Stimulated activated CD4-positive, alpha-beta T cell treated with anti-CD3 and anti-CD28 coated beads, TNF-alpha, amount 100 ng/mL, for 24 hours (primary cell): Measurements from ENCODE around the gene NOL4.
"Not testable (repeated sequence)": the region's sequence is repeated elsewhere in the genome, so short reads cannot be mapped to it uniquely, and the experiment has no call there.

Experiments
- DNase-seq, 3 experiments: peaks; one replicate each; pipeline ENCODE4 v3.0.0-alpha.2; 2020; ENCODE audit warnings: low read depth in 3 of 3

The NOL4 gene, protein sequence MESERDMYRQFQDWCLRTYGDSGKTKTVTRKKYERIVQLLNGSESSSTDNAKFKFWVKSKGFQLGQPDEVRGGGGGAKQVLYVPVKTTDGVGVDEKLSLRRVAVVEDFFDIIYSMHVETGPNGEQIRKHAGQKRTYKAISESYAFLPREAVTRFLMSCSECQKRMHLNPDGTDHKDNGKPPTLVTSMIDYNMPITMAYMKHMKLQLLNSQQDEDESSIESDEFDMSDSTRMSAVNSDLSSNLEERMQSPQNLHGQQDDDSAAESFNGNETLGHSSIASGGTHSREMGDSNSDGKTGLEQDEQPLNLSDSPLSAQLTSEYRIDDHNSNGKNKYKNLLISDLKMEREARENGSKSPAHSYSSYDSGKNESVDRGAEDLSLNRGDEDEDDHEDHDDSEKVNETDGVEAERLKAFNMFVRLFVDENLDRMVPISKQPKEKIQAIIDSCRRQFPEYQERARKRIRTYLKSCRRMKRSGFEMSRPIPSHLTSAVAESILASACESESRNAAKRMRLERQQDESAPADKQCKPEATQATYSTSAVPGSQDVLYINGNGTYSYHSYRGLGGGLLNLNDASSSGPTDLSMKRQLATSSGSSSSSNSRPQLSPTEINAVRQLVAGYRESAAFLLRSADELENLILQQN

DNA sequence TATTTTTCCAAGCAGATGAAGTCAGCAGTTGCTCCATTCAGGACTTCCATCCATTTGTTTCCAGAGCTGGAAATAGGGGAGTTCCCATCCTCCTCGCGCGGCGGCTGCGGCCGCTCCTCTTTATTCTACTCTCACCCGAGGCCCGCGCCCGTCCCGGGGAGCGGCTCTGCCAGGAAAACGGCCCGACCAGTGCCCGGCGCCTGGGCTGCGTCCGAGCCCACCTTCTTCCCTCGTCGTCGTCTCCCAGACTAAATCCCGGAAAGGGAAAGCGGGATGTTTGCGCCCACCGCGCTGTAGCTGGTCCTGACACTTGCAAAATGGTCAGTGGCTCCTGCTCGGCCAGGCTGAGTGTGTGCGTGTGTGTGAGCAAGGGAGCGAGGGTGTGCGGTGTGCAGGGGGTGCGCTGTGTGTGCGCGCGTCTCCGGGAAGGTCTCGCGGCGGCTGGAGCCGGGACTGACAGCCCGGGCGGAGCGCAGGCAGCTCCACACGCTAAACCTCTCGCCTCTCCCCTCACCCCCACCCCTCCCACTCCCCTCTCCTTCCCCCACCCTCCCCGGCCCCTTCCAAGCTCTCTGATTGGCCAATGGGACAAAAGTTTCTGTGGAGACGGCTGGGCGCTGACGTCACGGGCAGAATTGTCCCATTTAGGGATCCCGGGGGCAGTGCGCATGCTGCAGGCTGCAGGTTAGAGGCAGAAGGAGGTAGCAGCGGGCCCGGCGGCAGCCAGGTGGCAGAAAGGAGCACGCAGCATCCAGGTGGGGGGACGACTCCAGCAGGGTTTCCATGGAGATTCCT lies at the start of gene NOL4:
Gene NOL4 (minus strand): TSS at position 491 of the 795 bp plus-strand sequence. CDS start 1,660 bp downstream, outside the sequence.
- DNase-seq = no peak

DNA sequence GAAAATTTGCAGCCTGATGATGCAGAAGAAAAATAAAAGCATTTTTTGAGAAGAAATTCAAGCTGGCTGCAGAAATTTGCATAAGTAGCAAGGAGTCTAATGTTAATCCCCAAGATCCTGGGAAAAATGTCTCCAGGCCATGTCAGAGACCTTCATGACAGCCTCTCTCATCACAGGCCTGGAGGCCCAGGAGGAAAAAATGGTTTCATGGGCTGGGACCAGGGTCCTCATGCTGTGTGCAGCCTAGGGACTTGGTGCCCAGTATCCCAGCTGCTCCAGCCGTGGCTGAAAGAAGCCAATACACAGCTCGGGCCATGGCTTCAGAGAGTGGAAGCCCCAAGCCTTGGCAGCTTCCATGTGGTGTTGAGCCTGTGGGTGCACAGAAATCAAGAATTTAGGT lies 41.3 kb upstream of the NOL4 start:
- not testable (repeated sequence) for DNase-seq

DNA sequence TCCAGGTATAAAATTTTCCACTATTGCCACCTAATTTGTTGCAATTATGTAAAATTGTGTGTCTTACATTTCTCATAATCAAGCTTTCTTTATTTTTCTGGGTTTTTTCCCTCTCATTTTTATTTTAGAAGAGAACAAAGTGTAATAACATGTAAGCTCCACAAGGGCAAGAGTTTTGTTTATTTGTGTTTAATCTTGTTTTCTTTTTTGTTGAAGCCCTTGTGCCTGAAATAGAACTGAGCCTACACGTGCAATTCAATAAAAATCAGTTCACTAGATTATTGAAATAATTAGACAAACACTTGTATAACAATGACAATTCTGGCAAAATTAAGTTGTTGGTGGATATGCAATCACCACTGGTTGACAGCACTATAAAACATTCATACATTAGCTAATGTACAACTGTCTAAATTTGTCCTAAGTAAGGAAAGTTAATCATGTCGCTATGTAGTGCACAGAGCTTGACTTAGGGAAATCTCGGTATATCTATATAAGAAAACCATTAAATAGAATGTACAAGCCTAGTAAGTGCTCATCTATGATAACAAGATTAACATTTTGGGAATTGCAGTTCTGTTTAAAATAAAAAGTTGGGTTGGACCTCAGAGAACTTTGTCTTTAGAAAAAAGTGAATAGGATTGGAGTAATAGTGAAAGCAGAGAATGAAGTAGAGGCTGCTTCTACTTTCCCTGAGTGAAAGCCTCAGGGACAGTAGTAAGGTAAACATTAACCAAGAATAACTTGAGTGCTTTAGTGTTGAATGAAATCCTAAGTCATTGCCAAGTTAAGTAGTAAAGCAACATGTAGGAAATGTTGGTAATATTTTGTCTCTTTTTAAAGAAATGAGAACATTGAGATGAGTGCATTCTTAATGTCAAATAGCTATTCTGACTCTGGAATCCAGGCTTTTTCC lies 37.4 kb upstream of the NOL4 start:
- DNase-seq = no peak

DNA sequence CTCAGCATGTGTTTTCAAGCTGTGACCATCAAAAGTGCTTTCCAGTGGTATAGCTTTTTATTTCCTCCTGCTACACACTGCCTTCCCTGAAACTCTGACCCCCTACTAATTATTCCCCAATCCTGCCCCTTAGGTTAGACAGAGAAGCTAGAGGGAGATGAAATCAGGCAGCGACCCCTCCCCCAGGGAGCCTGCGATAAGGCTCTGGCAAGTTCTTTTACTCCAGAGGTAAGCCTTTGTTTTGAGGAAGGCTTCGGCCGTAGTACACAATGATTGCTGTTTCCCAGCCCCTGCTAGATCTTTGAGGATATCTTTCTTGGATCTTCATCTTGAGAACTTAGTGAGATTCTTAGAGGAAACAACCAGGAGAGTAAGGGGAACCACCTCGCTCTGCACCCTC lies 33.5 kb upstream of the NOL4 start:
- no peak for DNase-seq

DNA sequence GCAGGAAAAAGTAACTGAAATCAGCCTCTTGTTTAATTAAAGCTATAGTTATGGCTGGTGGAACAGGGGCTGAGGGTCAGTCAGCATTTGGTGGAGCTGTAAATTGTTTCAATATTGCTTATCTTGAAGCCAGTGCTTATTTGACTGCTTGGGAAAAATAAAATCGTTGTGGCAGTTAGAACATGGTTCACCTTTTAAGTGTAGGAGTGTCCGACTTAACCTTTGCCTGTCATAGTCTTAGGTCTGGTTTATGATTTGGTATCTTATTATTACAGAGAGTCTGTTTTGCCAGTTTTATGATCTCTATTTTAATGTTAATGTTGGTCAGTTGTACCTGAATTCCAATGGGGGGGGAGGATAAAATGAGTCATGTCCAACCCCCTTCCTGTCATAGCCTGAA lies 27.2 kb upstream of the NOL4 start:
- no peak for DNase-seq

DNA sequence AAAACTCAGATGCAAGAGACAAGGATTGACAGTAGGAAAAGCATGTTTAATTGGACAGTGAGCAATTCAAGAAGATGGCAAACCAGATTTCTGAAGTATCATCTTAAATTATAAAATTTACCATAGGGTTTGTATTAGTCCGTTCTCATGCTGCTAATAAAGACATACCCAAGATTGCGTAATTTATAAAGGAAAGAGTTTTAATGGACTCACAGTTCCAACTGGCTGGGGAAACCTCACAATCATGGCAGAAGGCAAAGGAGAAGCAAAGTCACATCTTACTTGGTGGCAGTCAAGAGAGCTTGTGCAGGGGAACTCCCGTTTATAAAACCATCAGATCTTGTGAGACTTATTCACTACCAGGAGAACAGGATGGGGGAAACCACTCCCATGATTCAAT lies 24.0 kb upstream of the NOL4 start:
- no peak for DNase-seq

DNA sequence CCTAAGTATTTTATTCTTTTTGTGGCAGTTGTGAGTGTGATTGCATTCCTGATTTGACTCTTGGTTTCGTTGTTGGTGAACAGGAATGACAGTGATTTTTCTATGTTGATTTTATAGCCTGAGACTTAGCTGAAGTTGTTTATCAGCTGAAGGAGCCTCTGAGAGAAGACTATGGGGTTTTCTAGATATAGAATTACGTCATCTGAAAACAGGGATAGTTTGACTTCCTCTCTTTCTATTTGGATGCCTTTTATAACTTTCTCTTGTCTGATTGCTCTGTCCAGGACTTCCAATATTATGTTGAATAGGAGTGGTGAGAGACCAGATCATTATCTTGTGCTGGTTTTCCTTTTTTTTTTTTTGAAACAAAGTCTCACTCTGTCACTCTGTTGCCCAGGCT lies 18.0 kb upstream of the NOL4 start:
- no peak for DNase-seq

DNA sequence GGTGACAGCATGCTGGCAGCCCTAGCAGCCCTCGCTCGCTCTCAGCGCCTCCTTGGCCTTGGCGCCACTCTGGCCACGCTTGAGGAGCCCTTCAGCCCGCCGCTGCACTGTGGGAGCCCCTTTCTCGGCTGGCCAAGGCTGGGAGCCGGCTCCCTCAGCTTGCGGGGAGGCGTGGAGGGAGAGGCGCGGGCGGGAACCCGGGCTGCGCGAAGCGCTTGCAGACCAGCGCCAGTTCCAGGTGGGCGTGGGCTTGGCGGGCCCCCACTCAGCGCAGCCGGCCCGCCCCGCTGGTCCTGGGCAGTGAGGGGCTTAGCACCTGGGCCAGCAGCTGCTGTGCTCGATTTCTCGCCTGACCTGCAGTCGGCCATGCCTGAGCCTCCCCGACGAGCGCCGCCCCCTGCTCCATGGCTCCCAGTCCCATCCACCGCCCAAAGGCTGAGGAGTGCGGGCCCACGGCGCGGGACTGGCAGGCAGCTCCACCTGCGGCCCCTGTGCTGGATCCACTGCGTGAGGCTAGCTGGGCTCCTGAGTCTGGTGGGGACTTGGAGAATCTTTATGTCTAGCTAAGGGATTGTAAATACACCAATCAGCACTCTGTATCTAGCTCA lies 9.2 kb upstream of the NOL4 start:
- DNase-seq = not testable (repeated sequence)

DNA sequence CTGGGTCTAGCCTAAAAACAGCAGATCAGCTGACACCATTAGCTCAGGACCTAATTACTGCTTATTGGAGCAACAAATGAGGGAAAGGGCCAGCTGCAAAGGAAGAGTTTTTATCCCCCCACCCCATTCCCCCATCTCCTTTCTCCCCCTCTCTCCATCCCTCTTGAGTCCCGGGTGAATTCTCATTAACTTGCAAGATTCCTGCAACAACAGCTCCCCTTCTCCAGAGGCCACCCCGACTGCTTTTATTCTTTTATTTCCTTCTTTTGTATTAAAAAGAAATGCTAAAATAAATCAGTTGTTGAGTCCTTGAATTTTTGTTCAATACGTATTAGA lies 473 bp upstream of the NOL4 start:
- DNase-seq = no peak

DNA sequence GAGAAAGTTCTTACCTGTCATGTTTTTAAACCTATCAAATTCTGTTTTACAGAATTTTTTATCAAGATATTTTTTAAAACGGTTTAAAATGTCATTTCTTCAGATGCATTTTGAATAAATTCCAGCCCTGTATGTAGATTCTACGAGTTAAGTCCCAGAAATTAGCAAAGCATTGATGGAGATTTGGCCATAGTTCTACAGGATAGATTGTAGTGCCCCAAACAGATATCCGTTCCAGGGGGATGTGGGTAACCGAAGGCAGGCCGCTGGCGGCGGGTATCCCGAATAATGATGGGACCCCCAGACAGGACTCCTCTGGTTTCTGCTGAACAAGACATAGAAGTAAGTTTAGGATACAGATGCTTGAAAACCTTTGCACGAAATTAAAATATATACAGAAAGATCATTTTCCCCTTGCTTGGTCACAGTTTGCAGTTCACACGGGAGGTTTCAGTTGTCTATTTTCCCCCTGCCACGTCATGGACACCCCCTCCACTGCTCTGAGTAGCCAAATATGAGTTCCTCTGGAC lies 755 bp downstream of the NOL4 start:
- DNase-seq = no peak

DNA sequence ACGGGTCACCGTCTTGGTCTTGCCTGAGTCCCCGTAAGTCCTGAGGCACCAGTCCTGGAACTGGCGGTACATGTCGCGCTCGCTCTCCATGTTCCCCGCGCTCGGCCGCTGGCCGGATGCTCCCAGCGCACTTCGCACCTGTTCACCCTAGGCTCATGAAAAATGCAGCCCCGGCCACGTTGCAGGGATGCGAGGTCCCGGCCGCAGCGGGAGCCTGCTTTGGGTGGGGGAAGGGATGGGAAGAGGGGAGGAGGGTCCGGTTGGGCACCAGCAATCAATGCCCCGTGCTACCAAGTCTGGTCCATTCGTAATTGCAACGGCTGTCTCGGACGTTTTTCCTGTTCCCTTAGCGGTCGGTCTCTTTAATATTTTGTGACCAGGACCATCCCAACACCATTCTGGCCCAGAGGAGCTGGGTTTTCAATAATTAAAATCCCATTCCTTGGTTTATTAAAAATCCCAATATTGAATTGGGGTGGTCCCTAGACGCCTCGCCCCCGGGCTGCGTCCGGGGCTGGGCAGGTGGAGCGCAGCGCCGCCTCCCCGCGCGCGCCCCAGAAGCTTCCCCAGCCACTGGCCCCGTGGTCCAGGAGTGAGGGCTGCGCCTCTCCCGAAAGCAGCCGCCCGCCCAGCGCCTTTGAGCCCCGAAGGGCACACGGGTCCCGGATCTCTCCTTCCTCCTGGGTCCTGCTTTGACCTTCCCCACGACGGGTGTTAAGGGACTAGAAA lies 1.4 kb downstream of the NOL4 start:
- DNase-seq = no peak

DNA sequence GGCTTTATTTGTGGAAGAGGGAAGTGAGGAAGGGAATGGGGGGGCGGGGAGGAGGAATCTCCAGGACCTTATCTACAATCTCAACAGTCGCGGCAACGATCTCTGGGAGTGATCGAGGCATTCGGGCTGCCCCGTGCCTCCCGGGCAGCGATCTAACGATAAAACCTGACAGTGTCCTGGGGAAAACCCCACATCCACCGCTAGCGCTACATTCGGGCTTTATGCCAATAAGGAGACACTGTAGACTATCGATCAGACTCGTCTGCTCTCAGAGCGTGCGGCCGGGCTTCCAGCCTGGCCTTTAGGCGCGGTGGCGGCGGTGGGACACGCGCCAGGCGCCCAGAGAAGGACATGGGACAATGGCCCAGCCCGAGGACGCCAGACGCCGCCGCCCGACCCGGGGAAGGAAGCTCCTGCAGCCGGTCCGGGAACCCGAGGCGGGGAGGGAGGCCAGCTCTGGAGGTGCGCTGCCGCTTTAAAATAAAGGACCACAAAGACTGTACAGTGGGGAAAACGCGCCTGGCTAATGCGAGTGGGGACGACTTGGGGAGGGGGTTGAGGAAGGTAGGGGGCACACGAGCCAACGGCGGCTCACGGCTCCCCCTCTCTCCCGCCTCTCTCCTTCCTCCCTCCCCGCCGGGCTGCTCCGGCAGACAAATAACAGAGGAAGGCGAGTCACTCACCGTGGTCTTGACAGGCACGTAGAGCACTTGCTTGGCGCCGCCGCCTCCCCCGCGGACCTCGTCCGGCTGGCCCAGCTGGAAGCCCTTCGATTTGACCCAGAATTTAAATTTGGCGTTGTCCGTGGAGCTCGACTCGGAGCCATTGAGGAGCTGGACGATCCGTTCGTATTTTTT lies 2.2 kb downstream of the NOL4 start:
- no peak for DNase-seq

DNA sequence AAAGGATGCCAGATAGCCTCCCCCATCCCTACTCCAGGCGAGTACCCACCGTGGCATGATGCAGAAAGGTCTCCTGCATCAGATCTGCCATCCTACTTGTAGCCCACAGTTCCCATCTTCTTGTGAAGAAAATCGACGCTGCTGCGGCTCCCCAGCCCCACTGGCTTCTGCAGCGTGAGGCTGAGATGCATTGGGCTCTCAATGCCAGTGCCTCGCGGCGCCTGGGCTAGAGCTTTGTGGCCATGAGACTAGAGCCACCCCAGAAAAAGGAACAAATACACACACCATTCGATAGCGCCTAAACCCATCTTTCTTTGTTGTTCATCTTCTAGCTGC lies 2.8 kb downstream of the NOL4 start:
- no peak for DNase-seq

DNA sequence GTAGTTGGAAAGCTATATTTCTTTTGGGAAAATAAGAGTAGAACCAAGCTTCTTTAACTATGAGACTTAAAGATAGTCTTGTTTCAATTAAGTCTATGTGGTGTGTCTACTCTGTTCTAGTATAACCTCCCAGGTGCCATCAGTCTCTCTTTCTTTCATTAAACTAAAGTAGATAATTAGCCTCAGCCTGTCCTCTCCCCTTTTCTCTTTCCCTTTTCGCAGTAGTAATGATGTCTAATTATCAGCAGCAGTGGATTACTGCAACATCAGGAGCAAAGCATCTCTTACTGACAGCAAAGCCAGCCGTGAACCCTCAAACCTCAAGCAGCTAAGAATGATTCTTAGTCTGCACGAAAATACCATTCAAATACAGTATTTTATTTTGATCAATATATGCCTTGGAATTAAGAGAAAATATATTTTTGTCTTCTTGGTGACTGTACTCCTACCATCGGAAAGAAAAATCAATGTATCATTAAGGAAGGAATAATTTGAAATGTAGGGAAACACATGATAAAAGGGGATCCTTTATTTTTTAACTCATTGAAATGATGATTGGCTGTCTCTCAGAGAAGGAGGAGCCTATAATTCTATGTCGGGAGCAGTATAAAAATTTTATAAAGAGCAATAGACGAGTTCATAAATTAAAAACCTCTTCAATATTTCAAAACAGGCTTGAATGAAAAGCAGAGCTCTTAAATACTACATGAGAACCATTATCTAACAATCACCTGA lies 4.5 kb downstream of the NOL4 start:
- DNase-seq = no peak

DNA sequence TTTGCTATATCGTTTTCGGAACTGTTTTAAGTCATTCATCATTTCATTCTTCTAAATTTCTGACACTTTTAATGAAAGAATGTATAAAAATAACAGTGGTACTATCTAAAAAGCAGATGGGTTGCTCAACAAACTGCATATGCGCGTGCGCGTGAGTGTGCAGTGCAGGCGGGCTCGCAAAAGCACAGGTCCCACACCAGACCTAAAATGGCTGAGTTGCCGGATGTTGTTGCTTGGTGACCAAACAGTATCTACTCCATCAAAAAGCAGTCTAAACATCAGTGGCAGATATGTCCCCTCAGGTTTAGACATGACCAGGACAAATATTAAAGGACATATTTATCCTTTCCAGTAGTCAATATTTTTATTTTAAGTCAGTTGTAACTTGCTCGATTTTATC lies 5.1 kb downstream of the NOL4 start:
- no peak for DNase-seq

DNA sequence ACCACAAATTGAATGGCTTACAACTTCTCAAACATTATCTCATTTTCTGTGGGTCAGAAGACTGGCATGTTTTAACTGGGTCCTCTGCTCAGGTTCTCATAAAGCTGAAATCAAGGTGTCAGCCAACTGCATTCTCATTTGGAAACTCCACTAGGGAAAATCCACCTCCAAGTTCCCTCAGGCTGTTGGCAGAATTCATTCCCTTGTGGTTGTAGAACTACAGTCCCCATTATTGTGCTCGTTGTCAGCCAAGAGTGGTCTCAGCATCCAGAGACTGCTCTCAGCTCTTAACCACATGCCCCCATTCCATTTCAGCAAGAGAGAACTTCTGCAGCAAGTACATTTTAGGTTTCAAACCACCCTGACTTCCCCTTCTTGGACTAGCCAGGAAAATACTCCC lies 12.2 kb downstream of the NOL4 start:
- no peak for DNase-seq

DNA sequence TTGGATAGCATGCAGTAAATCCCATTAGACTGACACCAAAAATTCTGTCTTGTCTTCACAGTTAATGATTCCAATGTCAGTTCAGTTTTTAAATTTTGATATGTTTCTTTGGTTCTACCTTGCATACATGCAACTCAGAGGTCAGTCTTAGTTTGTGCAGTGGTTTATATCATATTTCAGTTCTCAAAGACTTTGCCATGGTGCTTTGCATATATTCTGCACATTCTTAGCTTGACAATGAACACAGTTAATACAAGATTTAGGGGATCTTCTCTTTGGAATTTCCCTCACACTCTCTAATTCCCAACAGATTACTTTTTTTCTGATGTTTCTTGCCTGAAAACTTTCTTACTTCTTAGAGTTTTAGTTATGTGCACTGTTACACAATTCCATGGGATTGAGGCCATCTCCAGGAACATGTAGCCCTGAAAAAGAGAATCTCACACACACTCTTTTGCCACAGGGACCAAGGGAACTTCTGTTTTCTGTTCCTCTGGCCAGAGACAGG lies 17.3 kb downstream of the NOL4 start:
- no peak for DNase-seq

DNA sequence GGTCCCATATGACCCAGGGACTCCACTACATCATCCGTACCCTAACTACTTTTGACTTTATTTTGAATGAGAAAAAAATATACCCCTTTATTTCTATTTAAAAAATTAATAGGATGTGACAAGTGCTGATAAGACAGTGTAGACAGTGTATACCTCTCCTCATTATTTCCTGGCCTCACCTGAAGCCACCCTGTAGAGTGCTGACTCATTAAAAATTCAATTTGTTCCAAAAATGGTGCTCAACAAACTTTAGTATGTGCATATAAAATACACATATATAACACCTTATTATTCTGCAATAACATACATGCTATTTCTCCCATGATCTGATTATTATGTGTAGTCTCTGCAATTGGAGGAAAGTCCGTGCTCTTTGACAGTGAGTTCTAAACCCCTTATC lies 20.8 kb downstream of the NOL4 start:
- DNase-seq = no peak

DNA sequence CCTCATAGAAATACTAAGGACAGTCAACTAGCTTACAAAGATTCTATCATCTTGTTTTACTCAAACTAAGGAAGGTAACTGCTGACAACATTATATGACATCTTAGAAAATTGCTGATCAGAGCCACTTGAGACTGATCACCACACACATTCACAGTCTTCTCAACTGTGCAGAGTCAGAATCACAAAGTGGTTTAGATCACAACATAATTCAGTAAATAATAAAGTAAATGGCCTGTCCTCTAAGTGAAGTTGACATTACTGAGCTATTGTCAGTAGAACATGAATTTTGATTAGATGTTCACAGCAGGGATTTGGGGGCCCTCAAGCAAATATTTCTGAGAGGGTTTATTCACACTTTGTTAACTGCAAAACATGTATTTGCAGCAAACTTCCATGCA lies 28.5 kb downstream of the NOL4 start:
- DNase-seq = no peak
